Stimulated activated CD4-positive, alpha-beta T cell treated with anti-CD3 and anti-CD28 coated beads, TNF-alpha, amount 100 ng/mL, for 1 hour (primary cell): Measurements from ENCODE around the gene SIRT4.
A peak's percentile ranks its signal among the peaks of the same experiment; 100 is the strongest.

ENCODE experiments used
- DNase-seq, 3 donors: peaks; one replicate each; pipeline ENCODE4 v3.0.0-alpha.2; 2020; ENCODE audit warnings: low read depth in 3 of 3, low spot score in 1 of 3

Gene SIRT4

DNA sequence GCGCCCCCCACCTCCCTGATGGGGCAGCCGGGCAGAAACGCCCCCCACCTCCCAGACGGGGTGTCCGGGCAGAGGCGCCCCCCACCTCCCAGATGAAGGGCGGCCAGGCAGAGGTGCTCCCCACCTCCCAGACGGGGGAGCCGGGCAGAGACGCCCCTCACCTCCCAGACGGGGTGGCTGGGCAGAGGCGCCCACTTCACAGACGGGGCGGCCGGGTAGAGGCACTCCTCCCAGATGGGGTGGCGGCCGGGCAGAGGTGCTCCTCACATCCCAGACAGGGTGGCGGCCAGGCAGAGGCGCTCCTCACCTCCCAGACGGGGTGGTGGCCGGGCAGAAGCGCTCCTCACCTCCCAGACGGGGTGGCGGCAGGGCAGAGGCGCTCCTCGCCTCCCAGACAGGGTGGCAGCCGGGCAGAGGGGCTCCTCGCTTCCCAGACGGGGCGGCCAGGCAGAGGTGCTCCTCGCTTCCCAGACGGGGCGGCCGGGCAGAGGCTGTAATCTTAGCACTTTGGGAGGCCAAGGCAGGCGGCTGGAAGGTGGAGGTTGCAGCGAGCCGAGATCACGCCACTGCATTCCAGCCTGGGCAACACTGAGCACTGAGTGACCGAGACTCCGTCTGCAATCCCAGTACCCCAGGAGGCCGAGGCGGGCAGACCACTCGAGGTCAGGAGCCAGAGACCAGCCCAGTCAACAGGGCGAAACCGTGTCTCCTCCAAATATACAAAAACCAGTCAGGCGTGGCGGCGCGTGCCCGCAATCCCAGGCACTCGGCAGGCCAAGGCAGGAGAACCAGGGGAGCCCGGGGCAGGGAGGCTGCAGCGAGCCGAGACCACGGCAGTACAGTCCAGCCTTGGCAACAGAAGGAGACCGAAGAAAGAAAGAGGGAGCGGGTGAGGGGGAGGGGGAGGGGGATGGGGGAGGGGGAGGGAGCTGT, 23.7 kb upstream of the SIRT4 start:
- DNase-seq: no peak

- DNase-seq: no peak
These were observed 18.8 kb upstream of the SIRT4 start for GRCh38 chr12:120283318-120283717.

GRCh38 chr12:120284381-120284780, 17.7 kb upstream of the SIRT4 start:
- no peak for DNase-seq

DNA sequence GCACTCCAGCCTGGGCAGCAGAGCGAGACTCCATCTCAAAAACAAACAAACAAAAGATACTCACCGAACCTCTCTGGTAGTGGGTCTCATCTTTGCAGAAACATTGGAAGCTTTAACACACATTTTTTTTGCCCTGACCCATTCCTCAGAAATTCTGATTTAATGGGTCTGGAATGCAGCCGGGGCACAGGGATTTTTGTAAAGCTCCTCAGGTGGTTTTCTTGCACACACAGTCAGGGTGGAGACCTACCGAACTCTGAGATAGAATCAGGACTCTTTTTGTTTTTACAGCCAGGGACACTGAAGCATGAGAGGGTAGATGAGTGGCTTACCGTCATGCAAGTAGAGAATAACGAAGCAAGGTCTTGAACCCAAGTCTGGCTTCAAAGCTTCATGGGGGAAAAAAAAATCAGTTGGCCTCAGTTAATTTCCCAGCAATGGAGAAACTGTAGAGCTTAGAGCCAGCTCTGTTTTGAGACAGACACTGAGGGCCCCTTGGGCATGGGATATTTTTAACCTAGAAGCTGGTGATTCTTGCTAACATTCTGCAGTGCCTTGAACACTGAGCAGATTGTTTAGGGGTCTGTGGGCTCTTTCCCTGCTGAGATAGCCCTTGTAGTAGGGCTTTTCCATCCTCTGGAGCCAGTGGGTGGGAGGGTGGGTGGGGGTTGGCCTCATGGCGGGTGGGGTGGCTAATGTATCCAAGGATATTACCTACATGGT, 15.2 kb upstream of the SIRT4 start:
- DNase-seq: no peak

DNA sequence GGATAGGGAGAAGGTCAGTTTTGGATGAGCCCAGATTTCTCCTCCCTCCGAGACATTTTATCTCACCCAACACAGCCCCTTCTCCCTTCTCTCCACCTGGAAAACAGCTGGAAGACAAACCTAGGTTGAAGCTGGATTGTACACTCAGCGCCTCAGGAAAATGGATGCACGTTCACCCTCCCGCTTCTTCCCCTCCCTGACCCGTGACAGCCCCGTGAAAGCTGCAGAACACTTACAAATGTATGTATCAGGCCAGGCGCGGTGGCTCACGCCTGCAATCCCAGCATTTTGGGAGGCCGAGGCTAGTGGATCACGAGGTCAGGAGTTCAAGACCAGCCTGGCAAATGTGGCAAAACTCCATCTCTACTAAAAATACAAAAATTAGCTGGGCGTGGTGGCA, 14.6 kb upstream of the SIRT4 start:
- DNase-seq: no peak

DNA sequence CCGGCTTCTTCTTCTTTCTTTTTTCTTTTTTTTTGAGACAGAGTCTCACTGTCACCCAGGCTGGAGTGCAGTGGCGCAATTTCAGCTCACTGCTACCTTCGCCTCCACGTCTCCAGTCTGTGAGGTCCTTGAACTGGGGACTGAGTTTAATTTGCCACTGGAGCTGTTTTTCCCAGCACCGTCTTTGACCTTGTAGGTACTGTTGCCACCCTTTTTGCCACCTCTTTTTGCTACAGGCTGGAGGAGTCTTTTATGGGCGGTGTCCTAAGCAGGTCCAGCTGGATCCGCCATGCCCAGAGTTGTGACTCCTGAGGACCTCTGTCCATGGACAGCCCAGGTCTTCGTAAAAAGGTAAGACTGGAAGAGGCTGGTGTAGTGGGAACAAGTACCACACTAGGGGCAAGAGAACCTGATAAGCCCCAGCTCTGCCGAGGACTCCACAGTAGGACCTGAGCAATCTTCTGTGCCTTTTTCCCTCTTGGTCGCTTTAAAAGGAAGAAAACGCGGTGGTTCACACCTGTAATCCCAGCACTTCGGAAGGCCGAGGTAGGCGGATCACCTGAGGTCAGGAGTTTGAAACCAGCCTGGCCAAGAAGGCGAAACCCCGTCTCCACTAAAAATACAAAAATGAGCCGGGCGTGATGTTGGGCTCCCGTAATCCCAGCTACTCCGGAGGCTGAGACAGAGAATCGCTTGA, 11.4 kb upstream of the SIRT4 start:
- peak in 1 of 3 donors; percentile 10 for DNase-seq

DNA sequence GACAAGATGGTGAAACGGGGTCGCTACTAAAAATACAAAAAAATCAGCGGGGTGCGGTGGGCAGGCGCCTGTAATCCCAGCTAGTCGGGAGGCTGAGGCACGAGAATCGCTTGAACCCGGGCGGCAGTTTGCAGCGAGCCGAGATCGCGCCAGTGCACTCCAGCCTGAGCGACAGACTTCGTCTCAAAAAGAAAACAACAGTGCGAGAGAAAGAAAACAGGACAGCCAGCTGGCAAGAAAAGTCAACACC, 9.8 kb upstream of the SIRT4 start:
- no peak for DNase-seq

DNA sequence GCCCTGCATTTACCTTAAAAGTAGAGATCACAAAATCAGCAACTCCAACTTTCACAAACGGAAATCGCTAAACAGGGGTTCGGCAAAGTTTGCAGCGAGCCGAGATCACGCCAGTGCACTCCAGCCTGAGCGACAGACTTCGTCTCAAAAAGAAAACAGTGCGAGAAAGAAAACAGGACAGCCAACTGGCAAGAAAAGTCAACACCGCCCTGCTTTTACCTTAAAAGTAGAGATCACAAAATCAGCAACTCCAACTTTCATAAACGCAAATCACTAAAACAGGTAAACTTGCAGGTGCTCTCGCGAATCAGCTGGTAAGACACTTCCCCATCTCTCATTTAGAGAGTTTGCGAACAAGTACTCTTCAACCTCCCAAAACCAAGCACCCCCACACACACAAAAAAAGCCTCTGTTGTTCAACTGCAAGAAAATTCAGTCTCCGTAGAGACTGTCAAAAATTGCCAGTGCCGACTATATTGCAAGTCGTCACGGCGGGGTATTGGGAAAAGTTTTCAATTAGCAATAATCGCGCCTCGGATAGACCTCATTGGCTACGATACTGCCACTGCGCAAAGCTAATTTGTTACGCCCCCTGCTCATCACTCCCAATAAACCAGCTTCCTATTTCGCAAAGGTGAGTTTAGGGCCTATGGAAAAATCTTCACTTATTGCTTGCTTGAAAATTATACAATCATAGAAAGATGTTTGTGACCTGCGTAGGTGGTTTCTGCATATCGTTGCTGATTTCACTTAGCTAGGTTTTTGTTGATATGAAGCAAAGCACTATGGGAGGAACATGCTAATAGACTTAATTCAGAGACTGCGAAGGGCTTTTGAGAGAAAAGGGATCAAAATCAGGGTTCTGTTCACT, 9.2 kb upstream of the SIRT4 start, which contains the start of gene RNU4-1:
Gene RNU4-1, minus strand, starts transcription at position 577 of the 871 bp plus-strand sequence.
- DNase-seq: peak; percentile 40 to 59 (median 48)

DNA sequence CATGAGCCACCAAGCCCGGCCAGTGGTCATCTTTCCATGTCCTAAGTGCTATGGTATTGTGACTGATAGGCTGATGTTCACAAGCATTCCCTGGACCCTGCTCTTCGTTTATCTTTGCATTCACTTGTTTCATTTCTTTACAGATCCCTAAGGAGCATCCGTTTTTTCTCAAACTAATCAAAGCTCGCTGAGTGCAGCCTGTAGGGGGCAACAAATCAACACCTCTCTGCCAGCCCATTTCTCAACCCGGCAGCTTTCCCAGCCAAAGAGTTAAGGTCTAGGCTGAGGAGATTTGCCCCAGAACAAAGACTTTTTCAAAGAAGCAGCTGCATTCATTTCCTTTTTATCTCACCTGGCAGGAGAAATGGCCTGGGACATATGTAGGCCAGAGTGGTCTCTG, 12.1 kb downstream of the SIRT4 start:
- no peak for DNase-seq

GRCh38 chr12:120316798-120317223, 14.7 kb downstream of the SIRT4 start:
- no peak for DNase-seq

DNA sequence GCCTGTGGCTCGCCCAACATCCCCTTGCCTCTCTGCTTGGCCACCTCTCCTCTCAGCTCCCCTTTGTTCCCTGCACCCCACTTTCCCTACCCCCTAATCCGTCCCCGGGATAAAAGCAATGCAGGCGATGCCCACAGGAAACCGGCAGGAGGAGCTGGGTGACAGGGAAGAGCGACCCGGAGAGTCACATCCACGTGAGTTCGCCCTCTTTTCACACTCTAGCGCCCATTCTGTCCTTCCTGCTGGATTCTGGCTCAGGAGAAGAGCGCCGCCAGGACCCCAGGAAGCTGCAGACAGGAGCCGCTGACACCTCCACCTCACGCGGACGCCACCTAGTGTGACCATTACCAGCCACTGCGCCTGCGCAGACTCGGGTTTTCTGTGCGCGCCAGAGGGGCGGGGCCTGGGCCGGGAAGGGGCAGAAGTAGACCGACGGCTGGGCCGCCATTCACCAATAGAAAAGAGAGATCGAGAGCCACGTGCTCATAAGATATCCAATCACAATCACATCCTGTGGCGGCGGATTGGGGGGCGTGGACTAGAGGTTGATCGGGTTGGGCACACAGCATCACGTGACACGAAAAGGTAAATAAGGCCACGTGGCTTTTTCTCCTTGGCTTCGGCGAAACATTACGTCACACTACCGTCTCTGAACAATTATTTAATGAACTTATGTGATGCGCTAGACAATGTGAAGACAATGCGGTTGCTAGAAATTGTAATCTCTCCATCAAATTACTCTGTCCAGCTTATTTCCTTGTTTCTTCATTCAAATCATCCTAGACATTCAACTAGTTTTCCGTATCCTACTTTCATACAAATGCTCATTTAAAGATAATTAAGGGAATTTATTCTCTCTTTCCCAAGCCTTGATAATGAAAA, 15.3 kb downstream of the SIRT4 start:
- DNase-seq: peak; percentile 99 to 100 (median 100)

- no peak for DNase-seq
These were observed 19.5 kb downstream of the SIRT4 start for GRCh38 chr12:120321382-120322202.

- DNase-seq: no peak
These were observed 21.7 kb downstream of the SIRT4 start for GRCh38 chr12:120323772-120324171.

- no peak for DNase-seq
These were observed 22.8 kb downstream of the SIRT4 start for GRCh38 chr12:120324841-120325417.

DNA sequence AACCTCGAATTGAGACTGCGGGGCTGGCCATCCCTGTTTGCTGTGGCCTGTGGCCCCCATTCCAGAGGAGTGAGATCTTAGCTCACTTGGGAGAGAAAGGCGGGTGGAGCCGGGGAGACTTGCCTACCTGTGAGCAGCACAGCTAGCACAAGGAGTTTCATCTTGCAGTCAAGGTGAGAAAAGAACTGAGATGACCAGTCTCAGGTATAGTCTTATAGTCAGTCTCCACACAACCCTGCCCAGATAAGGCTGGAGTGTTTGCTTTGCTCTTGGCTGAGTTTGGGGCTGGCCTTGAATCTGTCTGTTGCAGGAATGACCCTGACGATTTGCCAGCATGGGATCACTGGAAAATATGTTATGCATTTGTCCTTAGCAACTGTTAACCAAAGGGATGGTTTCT, 25.5 kb downstream of the SIRT4 start, which contains the start of gene PLA2G1B:
Gene PLA2G1B, minus strand, starts transcription at position 187 of the 400 bp plus-strand sequence. Its CDS starts 26 bp downstream, at position 161.
- no peak for DNase-seq

GRCh38 chr12:120328228-120328627, 26.1 kb downstream of the SIRT4 start:
- no peak for DNase-seq

DNA sequence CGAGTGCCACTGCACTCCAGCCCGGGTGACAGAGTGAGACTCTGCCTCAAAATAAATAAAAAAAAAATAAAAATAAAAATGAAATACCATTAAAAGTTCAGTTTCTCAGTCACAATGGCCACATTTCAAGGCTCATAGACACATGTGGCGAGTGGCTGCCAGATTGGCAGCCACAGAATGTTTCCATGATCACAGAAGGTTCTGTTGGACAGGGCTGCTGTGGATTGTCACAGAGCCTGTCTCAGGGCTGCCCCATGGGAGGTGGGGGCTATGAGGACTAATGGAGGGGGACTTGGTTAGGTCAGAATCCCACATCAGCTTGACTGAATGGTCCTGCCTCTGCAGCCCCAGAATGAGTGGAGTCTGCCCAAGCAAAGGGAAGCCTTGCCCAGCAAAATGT, 29.3 kb downstream of the SIRT4 start:
- DNase-seq: no peak

DNA sequence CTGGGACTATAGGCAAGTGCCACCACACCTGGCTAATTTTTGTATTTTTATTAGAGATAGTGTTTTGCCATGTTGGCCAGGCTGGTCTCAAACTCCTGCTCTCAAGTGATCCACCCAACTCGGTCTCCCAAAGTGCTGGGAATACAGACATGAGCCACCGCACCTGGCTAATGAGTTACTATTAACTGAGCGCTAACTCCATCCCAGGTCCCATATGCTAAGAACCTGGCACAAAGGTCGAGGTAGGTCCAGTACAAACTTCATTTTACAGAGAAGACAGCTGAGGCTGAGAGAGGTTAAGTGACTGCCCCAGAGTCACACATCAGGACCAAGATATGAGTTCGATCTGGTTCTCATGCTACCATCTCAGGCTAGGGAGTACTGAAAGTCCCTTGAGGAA, 29.9 kb downstream of the SIRT4 start:
- DNase-seq: no peak

GRCh38 chr12:120332523-120332922, 30.4 kb downstream of the SIRT4 start:
- no peak for DNase-seq
